Globus pallidus (tissue), 1 donor: Measurements from ENCODE around the gene NR2F1-AS1.

Experiments used
- DNase-seq: peaks from one replicate; pipeline ENCODE4 v3.0.0-alpha.2; 2015; ENCODE audit warnings: low spot score

NR2F1-AS1 gene

DNA sequence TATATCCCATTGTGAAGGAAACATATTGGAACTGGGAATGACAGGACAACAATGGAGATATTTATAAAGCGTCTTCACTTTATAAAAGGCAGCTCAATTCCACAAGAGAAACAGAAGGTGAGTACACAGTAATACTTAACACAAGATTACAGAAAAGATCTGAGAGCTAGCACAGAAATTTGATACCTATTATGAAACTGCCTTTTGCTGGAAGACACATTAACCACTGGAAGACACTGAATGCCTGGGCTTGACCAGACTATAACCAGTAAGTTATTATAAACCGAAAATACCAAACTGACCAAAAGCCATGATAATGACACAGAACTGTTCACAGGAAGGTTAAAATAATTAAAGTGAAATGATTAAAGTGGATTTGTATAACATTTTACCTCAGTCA is 195.4 kb downstream of the NR2F1-AS1 start:
- DNase-seq = no peak

DNA sequence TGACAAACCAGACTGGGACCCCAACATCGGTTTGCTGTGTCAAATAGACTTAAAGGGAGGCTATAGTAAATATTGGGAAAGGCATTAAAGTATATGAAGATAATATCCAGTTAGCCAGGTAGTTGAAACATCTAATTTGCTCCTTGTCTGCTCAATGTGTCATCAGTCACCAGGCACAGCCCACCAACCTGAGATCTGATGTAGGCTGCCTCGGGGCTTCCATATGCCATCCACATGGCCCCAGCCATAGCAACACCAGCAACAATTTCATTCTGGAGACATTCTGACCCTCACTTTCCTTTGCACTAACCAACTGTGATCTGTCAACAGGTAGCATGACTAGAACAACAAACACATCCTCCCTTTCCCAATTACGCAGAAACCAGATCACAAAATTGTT is 196.0 kb downstream of the NR2F1-AS1 start:
- no peak for DNase-seq

DNA sequence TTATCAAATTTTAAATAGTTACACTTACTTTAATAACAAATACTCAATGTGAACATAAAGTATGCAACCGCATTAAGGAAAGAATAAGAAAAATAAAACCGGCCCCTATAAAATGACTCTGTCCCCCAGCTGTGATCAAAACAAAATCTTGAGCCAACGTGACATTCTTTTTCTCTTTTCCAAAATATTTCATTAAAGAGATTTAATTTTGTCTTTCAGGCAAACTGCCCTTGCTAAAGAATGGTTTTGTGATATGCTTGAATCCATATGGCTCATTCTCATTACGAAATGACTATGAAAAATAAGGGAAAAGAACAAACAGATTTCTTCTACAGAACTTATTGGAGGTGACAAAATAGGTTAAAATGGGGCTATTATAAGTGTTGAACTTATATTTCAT is 197.0 kb downstream of the NR2F1-AS1 start:
- DNase-seq = no peak

DNA sequence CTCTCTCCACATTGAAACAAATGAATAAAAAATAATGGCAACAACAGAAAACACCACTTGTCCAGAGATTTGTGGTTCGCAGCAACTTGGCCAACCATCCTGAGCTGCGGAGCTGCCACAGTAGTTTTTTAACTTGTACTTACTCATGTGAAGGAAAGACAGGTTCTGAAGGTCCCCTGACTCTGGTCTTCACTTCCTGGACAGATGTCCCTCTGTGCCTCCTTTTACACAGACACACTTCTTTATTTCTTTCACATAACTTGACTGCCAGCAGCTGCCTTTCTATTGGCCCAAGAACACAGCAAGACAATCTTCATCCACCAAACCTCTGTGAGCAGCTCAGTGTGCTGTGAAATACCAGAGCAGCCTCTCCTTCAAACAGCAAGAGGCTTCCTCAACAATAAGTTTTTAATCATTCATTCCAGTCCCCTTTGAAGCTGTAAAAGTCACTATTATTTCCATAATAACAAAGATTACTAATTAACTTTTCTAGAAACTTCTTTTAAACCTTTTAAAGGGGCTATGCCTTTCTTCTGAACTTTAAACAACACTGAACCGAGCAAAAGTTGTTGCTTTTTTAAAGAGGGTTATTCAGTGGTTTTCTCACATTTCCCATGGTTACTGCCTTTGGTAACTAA is 198.7 kb downstream of the NR2F1-AS1 start:
- DNase-seq = no peak

DNA sequence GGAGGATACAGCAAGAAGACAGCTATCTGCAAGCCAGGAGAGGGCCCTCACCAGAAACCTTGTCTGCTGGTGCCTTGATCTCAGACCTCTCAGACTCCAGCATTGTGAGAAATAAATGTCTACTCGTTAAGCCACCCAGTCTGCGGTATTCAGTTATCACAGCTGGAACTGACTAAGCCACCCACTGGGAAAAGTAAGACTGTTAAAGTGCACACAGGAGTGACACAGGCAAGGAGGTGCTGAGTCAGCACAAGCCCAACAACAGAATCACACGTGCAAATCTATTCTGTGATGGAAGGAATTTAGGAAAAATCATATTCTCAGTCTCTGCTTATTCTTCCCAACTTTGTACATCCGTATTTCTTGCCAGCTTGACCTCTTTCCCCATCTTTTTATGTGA is 200.0 kb downstream of the NR2F1-AS1 start:
- no peak for DNase-seq

DNA sequence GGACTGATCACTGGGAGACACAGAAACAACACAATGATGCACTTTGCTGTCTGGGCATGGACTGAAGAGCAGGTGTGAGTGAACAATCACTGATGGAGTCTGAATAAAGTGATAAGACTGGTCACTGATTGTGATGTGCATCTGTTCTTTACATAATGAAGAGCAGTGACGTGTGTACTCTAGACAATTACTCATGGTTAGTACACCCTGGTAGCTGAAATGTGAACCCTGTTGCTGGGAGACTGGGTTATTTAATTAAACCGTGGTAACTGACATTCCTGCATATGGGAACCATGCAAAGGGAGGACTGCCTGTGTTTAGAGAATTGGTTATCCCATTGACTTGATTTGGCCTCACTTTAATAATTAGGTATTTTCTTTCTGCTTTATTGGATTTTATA is 202.9 kb downstream of the NR2F1-AS1 start:
- no peak for DNase-seq

DNA sequence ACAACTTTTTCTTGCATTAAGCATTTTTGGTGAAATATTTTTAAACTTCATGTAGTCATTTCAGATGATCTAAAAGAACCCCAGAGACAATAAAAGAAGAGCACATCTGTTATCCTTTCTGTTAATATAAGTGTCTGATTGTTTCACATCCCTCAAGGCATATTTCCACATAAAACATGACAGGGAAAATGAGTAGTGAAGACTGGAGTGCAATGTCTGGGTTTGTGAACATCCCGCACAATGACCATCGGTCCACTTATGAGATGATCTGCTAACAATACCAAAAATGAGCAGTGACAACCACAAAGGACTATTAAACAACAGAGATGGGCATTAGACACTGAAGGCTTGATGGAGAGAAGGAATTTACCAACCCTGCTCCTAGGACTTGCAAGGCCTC is 209.1 kb downstream of the NR2F1-AS1 start:
- no peak for DNase-seq

DNA sequence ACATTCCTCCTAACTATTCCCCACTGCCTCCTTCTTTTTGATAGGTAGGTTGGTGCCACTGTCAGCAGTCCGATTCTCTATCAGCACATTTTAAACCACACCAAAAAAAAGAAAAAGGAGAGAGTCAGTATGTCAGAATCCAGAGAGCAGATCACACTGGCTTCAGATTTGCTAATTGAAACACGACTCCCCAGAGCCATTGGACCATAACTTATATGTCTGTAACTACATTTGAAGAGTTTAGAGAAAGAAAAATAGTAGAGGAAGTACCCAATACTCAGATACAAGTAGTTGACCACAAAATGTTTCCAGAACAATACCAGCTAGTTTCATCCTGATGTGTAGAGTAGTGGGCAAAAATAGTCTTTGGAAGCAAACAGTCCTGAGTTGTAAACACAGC is 216.6 kb downstream of the NR2F1-AS1 start:
- no peak for DNase-seq

DNA sequence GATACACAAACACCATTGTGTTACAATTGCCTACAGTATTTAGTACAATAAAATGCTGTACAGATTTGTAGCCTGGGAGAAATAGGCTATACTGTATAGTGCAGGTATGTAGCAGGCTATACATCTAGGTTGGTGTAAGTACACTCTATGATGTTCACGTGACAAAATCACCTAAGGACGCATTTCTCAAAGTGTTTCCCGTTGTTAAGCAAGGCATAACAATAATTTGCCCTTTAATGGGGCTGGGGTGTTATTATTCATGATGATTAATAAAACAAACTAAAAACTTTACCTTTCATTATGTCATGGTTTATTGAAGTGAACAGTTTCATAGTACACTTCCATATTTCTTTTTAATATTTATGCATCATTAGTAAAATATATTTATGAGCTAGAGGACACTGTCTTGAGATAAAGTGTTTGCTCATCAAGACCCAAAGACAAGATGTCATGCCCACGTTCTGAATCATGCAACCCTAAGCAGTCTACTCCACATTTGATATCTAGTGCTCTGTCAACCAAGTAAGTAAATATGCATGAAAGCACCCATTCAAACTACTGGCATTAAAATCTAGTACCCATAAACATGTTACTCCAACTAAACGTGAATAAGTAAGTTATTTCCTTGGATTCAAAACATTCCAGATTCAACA is 220.5 kb downstream of the NR2F1-AS1 start:
- no peak for DNase-seq

DNA sequence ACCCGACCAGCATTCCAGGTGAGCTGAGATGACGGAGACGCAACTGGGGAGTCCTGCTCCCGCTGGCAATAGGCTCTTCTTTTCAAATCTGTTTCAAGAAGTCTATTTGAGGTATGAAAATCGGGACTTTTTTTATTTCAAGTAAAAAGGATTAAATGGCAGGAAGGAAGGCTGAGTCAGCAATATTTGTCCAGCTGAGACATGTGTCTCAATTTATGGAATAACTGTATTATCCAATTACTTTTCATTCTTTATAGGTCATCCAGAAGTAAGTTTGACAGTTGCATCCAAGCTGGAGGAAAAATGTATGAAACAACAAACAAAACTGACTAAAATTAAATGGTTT is 221.1 kb downstream of the NR2F1-AS1 start:
- no peak for DNase-seq
